ENCODE results near the gene RNF217.

DNA sequence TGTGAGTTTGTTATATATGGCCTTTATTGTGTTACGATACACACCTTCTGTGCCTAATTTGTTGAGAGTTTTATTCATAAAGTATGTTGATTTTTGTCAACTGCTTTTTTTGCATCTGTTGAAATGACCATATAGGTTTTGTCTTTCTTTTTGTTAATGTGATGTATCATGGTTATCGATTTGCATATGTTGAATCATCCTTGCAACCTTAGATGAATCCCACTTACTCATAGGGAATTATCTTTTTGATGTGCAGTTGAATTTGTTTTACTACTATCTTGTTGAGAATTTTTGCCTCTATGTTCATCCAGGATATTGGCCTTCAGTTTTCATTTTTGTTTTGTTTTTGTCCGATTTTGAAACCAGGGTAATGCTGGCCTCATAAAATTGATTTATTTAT, 145.7 kb downstream of the RNF217 start:
- TF ChIP-seq TAF1 (IDR thresholded peaks at IDR 0.05; ENCODE audit: low read depth, low read length), result no peak
- TF ChIP-seq ZNF274 (IDR thresholded peaks at IDR 0.05; ENCODE audit: borderline replicate concordance, extremely low read depth, low read length), result no peak
- TF ChIP-seq POLR2A (IDR thresholded peaks at IDR 0.05; ENCODE audit: control extremely low read depth in 1 of 2, low read depth in 2 of 2, low read length in 2 of 2), result no peak
- no peak for TF ChIP-seq SIRT6 (IDR thresholded peaks at IDR 0.05; ENCODE audit: low read length)
- TF ChIP-seq NRF1 (IDR thresholded peaks at IDR 0.05; ENCODE audit: low read depth, low read length), result no peak
- TF ChIP-seq SIN3A (conservative IDR thresholded peaks at IDR 0.05 in 1 of 2, IDR thresholded peaks at IDR 0.05 in 1 of 2; ENCODE audit: low read depth in 1 of 2, low read length in 2 of 2), result no peak
- TF ChIP-seq CREB1 (IDR thresholded peaks at IDR 0.05), result no peak
- TF ChIP-seq SP4 (IDR thresholded peaks at IDR 0.05; ENCODE audit: low read length), result no peak
- no peak for TF ChIP-seq RFX5 (IDR thresholded peaks at IDR 0.05; ENCODE audit: borderline replicate concordance, low read depth, low read length)
- TF ChIP-seq, protein P1, sequence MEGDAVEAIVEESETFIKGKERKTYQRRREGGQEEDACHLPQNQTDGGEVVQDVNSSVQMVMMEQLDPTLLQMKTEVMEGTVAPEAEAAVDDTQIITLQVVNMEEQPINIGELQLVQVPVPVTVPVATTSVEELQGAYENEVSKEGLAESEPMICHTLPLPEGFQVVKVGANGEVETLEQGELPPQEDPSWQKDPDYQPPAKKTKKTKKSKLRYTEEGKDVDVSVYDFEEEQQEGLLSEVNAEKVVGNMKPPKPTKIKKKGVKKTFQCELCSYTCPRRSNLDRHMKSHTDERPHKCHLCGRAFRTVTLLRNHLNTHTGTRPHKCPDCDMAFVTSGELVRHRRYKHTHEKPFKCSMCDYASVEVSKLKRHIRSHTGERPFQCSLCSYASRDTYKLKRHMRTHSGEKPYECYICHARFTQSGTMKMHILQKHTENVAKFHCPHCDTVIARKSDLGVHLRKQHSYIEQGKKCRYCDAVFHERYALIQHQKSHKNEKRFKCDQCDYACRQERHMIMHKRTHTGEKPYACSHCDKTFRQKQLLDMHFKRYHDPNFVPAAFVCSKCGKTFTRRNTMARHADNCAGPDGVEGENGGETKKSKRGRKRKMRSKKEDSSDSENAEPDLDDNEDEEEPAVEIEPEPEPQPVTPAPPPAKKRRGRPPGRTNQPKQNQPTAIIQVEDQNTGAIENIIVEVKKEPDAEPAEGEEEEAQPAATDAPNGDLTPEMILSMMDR (IDR thresholded peaks at IDR 0.05; ENCODE audit: control extremely low read depth in 1 of 3, insufficient read depth in 1 of 3, low read depth in 1 of 3, low read length in 3 of 3), result no peak

Measured in H1 (cell line).